Suprapubic skin (tissue), 3 donors: ENCODE measurements around the gene BCAM.

Experiments
- CTCF ChIP-seq, 2 donors: fragments of 200-600 bp in 1 of 2; fragments of 450-650 bp in 1 of 2; sonication (generic) in 1 of 2; IDR thresholded peaks; one replicate each; pipeline ENCODE4 v1.5.1; 2016 to 2019; ENCODE audit warnings: antibody characterized with exemption in 2 of 2, mild to moderate bottlenecking in 1 of 2, moderate library complexity in 1 of 2
- POLR2A ChIP-seq, 2 donors: fragments of 450-650 bp; IDR thresholded peaks; one replicate each; pipeline ENCODE4 v1.6.1; 2017; ENCODE audit warnings: antibody characterized with exemption in 2 of 2, mild to moderate bottlenecking in 2 of 2, moderate library complexity in 2 of 2

GRCh38 chr19:44792281-44792680 is 16.6 kb upstream of the BCAM start:
- no peak for TF ChIP-seq CTCF (IDR thresholded peaks at IDR 0.05)
- TF ChIP-seq POLR2A (IDR thresholded peaks at IDR 0.05): no peak
